GM19395 (cell line): ENCODE results near the gene M1AP.
A peak's percentile ranks its signal among the peaks of the same experiment; 100 is the strongest.
"Not testable (repeated sequence)": the region's sequence is repeated elsewhere in the genome, so short reads cannot be mapped to it uniquely, and the experiment has no call there.

ENCODE experiments used
- ATAC-seq: cut with Tn5 transposase; IDR thresholded peaks from one replicate; pipeline ENCODE4 v1.9.1; 2021; ENCODE audit warnings: mild to moderate bottlenecking, moderate library complexity; ENCODE audit not compliant: unreplicated experiment

Gene M1AP

DNA sequence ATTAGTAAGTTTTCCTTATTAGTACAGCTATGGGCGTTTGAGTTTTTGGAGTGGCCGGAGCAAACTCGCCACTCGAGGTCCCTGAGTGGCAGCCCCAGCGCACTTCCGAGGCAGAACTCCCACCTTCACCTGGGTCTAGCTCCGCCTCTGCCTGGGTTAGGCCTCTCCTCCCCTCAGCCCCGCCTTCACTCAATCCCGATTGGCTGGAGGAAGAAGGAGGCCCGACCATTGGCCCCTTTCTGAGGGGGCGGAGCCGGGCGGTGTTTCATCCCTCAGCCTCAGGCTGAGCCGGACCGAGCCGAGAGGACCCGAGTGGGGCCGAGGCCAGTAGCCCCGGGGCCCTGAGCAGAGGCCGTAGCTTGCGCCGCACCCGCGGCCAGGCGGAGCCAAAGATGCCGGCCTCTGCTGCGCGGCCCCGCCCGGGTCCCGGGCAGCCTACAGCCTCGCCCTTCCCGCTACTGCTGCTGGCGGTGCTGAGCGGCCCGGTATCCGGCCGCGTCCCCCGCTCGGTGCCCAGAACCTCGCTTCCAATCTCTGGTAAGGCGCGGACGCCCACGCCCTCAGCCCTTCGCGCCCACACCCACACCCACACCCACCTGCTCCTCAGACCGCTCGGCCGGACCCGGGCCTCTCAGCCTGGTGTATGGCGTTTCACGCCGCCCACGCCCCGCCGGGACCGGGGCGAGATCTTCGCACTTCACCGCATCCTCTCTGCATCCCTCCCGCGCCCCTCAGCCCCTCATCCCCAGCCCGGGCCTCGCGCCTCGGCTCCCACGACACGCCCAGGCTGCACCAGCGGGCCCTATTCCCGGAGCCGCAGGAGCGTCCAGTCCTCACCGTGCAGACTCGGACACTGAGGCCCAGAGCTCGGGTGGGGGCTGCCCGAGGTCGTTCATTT lies 6.1 kb upstream of the M1AP start, which contains the start of gene SEMA4F:
TSS of gene SEMA4F (plus strand) at position 263 of the 898 bp plus-strand sequence. CDS start at position 393, 130 bp downstream.
- peak; percentile 100 for ATAC-seq

DNA sequence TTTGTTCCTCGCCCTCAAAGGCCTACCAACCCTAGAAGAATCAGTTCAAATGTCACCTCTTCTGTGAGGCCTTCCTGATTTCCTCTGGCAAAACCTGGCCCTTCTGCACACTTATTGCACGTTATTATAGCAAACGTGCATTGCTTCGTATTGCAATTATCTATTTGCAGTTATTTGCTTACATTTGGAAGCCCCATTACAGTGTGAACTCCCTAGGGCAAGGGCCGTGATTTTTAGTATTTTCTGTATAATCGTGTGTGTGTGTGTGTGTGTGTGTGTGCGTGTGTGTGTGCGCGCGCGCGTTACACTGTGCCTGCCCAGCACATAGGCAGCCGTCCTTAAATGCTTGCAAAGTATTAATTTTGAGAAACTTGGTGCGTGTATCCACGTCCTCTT lies 5.5 kb upstream of the M1AP start:
- peak; percentile 39 for ATAC-seq

DNA sequence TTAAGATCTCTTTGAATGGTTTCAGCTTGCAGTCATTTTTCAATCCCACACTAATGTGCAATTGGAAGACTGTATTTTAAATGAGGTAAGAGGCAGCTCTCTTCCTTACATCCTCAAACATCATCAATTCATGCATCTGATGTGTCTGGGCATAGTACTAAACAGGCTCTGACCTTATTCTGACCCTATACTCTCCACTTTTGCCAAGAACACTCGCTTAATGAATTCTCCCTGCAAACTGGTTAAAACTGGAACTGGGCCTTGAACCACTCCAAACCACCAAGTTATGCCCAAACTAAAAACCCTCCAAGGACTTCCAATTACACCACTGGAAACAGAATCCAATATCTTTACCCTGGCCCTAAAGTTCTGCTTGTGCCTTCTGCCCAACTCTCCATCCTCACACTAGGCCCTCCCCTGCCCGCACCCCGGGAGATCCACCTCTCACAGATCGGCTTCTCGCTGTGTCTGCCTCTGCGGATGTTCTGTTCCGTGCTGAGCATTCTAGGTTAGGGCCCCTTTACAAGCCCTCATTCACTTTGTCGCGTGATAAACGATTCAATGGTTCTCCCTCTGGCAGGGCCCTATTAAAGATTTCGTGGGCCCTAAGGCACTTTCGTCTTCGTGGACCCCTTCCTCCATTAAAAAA lies 1.2 kb downstream of the M1AP start:
- no peak for ATAC-seq

DNA sequence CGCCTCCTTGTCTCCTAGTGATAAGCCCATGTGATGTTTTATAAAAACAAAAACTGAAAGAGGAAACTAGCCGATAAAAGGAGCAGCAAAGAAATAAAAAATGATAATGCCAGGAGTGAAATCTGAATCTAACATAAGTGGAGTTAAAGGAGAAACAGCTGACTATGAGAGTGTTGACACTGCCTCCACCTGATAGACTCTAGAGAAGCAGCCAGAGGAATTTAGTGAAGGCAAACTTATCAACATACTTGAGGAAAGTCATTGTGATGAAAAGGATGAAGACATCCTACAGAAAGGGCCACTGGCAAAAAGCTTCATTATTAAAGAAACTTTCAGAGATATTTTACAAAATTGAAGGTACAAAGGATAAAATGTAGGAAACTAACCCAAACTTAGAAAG lies 1.9 kb downstream of the M1AP start:
- no peak for ATAC-seq

DNA sequence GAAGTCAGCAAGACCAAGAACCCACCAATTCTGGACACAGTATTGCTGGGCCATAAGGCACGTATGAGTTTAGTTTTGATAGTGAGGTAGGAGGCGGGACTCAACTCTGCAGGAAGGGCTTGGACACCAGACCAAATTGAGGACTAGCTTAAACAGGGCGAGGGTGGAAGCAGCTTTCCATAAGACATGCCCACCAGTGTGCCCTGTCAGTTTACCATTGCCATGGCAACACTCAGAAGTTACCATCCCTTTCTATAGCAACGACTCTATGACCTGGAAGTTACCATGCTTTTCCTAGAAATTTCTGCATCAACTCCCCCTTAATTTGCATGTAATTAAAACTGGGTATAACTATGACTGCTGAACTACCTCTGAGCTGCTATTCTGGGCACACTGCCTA lies 2.8 kb downstream of the M1AP start:
- no peak for ATAC-seq

DNA sequence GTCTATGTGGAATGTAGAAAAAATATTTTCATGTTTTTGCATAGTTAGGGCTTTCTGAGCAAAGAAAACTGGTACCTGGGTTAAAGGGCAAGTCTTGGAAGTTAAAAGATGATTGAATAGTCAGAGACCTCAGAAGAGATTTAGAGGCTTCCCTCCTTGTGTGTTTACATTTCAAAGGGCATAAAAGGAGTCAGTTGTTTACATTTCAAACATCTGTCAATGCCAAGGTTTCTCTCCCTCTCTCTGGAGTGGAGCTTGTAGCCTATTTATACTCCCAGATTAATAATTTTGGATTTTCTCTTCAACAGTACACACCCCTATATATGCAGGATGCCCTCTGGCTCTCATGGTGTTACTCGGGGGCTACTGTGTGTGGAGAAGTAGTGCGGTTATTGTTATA lies 8.6 kb downstream of the M1AP start:
- ATAC-seq = no peak

DNA sequence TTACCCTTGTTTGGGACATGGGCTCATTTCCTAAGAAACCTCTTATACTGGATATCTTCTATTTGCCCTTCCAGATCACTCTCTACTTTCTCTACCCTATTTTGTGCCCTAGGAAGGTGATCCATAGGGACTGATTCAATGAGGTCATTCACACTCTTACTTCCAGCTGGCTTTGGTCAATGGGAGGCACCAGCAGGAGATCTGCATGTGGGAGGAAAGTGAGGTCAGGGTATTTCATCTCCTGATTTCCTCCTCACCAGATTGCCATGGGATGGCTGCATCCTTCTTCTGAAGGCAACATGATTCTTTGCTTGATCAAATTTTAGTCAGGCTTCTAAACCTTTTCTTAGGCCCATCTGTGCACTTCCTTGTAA lies 15.2 kb downstream of the M1AP start:
- ATAC-seq = no peak

DNA sequence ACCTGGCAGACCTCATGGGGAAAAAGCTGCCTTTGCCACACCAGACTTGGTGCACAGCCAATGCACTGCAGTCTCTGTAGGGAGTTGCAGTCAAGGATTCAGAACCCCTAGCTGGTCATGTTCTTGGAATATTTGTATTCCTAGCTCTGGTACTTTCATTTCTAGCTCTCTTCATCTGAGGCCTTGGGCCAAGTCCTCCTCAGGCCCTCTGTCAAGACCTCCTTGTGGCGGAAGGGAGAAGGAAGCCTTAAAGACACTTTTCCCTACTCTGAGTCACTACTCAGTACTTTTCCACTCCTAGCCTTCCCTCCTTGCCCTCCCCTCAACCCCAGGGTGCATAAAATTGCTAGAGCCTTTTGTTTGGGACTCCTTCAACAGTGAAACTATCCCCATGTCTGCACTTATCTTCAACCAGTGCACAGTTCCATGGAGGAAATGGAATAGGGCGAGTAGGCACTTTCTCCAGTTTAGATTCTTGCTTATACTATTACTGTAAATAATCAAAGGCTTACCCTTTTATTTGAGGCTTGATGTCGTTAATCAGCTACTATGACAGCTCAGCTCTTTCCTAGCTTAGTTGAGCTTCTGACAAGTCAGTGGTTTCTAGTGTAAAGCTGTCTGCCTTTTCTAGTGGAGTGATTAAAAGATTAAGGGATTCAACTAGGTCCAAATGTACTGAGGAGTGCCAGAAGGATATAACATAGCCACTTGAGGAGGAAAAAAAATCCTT lies 15.8 kb downstream of the M1AP start:
- ATAC-seq = no peak

DNA sequence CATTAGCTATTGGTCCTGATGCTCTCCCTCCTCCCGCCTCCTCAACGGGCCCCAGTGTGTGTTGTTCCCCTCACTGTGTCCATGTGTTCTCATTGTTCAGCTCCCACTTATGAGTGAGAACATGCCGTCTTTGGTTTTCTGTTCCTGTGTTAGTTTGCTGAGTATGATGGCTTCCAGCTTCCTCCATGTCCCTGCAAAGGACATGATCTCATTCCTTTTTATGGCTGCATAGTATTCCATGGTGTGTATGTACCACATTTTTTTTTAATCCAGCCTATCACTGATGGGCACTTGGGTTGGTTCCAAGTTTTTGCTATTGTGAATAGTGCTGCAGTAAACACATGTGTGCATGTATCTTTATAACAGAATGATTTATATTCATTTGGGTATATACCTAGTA lies 17.7 kb downstream of the M1AP start:
- not testable (repeated sequence) for ATAC-seq

DNA sequence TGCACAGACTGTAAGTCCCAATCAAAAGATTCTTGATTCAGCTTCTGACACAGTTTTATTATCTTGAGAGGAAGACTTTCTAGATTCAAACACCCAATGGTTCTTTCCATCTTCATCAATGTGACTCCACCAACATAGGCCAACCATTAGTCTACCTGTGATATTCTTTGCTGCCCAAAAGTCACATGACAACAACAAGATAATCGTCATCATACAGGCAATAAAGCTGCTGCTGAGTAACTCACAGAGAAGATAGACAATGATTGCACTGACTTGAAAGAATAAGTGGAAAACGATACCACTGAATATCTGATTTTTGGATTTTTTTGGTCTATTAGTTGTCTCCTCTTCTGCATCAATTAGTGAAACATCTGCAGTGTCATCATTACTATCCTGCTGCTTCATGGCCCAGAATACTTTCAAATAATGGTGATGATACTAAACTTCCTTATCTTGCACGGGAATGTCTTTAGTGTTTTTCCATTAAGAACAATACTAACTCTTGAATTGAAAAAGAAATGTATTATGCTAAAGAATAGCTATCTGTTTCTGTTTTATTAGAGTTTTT lies 19.5 kb downstream of the M1AP start:
- ATAC-seq = no peak

DNA sequence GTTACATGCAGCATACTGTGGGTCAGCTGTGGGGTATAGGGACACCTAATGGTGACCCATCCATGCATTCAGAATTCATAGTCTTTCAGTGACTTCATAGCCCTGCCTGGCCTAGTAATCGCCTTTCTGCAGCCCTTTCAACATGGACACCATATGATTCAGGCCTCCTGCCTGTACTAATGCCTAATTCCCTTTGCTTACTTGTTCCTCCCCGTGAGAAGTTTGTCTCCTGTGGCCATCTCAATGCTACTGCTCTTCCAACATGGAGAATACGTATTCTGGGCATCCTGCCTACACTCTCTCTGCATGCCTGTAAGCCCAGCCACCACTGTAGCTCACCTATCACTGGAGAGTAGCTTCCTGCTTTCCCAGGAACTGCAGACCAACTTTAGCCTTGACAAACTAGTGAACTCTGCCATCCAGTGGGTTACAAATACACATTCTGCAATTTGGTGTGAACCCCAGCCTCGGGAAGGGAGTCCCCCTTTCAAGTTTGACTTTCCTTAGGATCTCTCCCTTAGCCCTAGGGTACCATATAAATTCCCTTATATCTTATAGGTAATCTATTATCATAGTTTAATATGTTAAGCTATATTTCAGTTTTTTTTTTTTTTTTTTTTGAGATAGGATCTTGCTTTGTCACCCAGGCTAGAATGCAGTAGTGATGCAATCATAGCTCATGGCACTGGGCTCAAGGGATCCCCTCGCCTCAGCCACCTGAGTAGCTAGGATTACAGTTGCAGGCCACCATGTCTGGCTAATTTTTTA lies 22.3 kb downstream of the M1AP start:
- ATAC-seq = no peak

DNA sequence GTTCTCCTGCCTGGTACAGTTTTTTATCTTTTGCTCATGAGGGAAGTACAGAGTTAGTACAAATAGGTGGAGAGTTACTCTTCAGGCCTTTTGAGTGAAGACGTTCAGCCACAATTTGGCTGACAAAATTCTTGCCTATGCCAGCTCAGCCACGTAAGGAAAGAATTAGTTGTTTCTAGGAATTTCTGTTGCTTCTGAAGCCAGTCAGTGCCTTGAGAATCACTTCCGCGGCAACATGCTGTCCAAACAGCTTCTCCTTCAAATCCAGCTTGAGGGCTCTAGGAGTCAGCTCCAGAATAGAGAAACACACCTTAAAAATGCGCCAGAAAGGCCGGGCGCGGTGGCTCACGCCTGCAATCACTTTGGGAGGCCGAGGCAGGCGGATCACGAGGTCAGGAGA lies 27.5 kb downstream of the M1AP start:
- no peak for ATAC-seq

DNA sequence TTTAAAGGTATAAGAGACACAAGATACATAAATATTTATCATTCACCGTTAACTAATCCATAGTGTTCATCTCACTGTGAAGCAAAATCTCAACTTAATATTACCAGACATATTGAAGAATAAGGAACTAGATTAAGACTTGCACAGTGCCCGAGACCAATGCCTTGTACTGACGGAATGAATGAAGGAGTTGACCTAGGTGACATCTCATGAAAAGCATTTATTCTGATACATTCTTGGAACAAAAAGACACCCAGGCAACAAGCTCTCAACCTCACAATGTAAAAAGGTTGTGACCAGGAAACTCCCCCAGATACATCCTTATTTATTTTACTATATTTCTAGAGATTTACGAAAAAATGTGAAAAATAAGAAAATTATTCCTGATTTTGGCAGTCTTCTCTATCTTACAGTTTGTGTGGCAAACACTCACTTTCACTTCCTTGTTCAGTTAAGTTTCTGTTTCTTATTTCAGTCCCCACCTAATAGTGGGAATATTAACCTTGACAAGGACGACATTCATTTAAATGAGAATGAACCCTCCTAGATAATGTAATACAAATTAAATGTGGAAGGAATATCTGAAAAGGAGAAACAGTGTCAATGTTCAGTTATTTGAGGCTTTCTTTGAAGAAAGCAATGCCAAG lies 28.4 kb downstream of the M1AP start:
- no peak for ATAC-seq

DNA sequence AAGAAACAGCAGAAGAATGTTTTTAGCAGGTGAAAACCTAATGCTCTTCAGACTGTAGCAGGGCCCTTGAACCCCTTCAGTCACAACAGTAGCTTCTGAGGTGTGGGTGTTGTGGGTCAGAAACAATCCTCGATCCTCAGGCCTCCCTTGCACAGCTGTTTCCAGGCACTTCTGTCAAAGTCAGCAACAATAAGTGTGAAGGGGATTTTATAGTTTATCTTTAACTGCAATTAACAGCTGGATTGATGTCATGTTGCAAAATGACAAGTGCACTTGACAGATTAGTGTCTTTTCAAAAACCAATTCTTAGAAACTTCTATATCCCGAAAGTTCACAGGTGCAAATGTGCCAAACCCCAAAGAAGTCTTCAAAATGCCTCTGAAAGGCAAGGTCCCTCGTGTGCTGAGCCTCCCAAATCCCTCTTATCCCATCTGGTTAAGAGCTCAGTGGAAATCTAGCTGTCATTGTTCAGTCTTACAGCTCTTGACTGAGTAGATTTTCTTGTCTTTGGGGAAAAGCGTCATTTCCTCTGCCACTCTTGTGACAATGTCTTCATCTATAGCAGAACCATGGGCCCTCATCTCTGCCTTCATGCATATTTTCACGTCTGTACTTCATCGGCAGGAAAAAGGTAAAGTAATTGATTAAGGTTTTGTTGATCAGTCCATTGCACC lies 29.6 kb downstream of the M1AP start:
- no peak for ATAC-seq

DNA sequence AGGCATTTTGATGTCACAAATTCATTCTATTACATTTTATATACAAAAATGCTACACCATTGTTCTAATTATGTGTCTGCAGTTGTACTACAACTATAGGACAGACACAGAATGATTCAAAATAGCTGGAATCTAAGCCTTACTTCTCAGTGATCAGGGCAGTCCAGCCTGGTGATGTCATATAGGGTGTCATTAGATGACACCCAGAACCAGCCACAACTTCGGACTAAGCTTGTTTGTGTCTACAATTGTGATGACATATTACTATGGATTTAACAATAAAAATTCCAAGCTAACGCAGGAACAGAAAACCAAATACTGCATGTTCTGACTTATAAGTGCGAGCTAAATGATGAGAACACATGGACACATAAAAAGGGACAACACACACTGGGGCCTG lies 31.0 kb downstream of the M1AP start:
- no peak for ATAC-seq

DNA sequence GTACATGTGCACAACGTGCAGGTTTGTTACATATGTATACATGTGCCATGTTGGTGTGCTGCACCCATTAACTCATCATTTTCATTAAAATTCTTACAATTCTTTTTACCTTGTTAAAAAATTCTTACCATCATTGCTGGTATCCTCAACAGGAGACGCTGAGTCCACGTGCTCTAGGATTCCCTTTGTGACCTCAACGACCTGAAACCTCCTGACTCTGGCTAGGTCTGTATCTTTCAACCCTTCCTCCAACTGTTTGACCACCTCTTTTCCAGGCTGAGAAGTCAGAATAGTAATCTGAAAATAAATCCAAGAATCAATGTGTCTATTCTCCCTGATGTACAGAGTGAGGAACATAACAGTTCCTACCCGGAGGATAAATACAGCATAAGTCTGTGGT lies 41.2 kb downstream of the M1AP start:
- ATAC-seq = no peak

DNA sequence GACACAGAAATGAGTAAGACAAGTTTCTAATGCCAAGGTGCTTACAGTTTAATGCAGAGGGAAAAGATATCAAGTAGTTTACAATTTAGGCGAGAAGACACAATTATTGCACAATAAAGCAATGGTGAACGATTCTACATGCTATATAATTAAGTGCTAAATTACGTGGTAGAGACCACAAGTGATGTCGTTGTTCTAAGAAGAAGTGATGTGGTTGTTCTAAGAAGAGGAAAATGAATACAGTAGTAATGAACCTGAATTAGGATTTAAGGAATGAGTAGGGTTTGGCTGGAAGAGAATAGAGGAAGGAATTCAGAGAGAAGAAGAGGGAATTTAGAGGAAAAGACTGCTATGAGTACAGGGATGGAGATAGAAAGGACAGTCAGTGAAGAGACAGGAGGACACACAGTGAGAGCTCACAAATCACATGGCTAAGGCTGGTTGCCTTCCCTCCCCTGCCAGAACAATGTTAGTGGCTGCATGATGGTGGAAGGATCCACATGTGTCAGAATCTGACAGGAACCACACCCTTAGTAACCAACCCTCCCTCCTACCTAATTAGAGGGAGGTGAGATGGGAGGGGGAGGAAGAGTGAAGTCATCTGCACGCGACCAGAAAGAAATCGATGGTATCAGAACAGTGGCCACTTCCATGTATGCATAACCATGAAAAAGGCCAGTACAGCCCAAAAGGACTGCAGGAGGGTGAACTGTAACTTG lies 44.7 kb downstream of the M1AP start:
- no peak for ATAC-seq

DNA sequence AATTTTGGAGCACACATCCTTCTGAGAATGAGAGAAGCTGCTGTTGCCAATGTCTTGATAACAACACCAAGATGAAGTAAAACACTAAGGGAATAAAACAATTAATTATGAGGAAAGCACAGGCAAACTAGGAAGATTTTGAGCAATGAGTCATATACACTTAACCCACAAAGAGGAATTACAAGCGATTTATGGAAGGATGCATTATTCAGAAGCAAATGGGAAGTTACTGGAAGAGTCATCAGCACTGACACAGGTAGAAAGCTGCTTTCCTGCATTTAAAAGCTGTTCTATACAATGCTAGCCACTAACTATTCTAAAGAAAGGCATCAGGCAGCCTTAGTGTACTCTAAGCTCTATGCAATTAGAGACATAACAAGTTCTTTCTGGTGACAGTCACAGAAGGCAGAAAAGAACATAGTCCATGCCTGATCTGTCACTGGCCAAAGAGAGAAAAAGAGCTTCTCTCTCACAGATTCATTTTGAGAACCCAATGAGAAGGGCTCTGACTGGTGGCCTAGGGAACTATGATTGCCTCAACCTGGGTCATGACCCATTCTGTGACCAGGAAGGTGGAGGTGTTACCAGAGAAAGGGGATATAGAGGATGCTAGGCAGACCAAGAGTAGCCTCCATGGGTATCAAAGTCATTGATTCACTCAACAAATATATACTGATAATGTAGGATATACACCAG lies 45.4 kb downstream of the M1AP start:
- no peak for ATAC-seq
